ENCODE measurements around the gene F11. TPM values are rescaled to one million over a fixed set of nuclear protein-coding genes. Genes with fewer than 3 reads are reported as not detected.
"Not testable (repeated sequence)": the region's sequence is repeated elsewhere in the genome, so short reads cannot be mapped to it uniquely, and the experiment has no call there.

F11 gene
- total RNA-seq, 1 donor from 2014 or later: not detected

DNA sequence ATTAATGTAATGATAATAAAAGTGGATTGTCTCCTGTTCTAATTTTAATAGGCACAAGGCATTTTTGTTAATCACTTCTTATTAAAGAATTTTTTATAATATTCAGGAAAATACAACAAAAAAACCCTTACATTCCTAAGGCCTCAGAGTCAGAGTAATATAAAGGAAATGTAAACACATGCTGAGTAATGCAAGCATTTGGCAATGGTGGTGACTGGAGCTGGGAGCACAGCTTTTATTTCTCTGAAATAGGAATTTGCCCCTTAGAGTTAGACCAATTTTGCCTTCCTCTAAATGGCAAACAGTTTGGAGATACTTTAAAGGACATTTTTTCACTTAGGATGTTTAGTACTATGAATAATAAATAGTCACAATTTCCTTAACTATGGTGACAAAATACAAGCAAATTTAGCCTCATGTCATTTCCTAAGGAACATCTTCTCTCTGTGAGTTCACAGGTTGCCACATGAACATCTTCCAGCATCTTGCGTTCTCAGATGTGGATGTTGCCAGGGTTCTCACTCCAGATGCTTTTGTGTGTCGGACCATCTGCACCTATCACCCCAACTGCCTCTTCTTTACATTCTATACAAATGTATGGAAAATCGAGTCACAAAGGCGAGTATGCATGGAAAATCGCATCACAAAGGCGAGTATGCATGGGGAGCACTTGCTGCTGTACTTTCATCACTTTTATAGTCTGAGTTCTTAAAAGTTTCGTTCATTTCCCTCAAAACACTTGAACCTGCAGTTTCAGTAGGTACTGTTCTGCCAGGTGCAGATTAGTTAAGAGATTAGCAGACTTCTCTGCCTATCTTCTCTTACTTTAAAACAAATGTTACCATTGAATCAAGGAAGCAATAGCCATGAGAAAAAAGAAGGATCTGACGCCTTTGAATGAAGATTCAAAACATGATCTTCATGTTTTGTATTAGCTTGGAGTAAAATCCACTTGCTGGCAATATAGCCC is 15.9 kb upstream of the F11 start:
- DNase-seq (ENCODE audit: low read depth, low spot score): no peak

- DNase-seq (ENCODE audit: low read depth, low spot score): no peak
Measured at GRCh38 chr4:186250760-186251159, 15.2 kb upstream of the F11 start.

DNA sequence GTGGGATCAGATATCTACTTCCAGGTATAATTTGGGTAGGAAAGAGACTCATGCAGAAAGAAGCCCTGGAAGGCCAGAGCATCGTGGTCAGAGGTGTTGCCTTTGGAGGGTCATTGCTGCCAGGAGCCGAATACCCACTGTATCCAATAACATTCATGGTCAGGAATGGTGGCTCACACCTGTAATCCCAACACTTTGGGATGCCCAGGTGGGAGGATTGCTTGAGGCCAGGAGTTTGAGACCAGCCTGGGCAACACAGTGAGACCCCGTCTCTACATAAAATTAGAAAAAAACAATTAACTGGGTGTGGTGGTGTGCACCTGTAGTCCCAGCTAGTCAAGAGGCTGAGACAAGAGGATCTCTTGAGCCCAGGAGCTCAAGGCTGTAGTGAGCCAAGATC is 10.9 kb upstream of the F11 start:
- DNase-seq (ENCODE audit: low read depth, low spot score): no peak

- no peak for DNase-seq (ENCODE audit: low read depth, low spot score)
Measured at GRCh38 chr4:186258216-186258811, 7.7 kb upstream of the F11 start.

GRCh38 chr4:186260117-186260503 is 5.9 kb upstream of the F11 start:
- DNase-seq (ENCODE audit: low read depth, low spot score): no peak

GRCh38 chr4:186260504-186261448 is 5.2 kb upstream of the F11 start:
- DNase-seq (ENCODE audit: low read depth, low spot score): no peak

DNA sequence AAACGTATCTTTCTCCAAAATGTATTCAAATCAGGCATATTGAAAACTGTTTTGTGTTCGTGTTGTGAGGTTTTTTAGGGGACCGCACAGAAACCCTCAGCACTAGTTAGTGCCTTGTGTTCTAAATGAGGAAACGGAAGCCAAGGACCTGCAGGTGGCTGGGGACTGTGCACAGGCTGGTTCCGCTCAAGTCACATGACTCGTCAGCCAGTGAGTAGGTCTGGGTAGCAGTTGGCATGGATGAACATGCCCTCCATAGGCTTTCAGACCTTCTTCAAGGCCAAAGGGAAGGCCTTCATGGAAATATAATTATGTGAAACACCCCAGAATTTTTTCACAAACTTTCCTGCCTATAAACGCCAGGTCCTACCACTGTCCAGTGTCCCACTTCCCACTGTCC is 1.3 kb upstream of the F11 start:
- no peak for DNase-seq (ENCODE audit: low read depth, low spot score)

DNA sequence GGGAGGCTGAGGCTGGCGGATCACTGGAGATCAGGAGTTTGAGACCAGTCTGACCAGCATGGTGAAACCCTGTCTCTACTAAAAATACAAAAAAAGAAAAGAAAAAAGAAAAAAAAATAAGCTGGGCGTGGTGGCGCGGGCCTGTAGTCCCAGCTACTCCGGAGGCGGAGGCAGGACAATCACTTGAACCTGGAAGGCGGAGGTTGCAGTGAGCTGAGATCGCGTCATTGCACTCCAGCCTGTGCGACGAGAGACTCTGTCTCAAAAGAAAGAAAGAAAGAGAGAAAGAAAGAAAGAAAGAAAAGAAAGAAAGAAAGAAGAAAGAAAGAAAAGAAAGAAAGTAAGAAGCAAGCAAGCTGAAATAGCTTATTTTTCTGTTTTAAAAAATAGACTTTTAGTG is 739 bp upstream of the F11 start:
- DNase-seq (ENCODE audit: low read depth, low spot score): not testable (repeated sequence)

DNA sequence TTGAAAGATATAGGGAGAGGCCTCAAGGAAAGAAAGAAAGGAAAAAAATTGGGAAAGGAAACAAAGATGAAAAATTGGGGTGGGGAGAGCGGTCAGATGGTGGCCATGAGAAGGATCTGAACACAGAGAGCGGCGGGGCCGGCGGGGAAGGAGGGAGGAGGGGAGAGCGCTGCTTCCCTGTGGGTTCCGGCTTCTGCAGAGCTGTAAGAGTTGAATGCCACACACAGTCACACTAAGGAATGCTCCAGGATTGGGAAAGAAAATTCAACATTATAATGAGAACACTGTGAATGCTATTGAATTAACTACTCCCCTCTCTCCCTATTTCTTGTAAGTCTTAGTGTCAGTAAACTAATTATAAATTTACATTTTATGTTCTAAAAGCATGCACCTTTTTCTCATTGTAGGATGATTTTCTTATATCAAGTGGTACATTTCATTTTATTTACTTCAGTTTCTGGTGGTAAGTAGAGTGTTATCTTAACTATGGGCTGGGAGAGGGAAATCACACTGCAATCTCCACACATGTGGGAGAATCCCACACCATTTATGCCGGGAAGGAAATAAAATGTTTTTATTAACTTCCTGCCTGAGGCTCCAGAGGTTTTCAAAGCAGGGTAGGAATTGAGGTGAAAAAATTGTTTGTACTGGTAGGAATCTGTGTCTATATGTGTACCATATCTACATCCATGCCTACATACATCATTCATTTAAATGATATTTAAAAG is 904 bp downstream of the F11 start:
- DNase-seq (ENCODE audit: low read depth, low spot score): no peak

- no peak for DNase-seq (ENCODE audit: low read depth, low spot score)
Measured at GRCh38 chr4:186271081-186271678, 5.2 kb downstream of the F11 start.

DNA sequence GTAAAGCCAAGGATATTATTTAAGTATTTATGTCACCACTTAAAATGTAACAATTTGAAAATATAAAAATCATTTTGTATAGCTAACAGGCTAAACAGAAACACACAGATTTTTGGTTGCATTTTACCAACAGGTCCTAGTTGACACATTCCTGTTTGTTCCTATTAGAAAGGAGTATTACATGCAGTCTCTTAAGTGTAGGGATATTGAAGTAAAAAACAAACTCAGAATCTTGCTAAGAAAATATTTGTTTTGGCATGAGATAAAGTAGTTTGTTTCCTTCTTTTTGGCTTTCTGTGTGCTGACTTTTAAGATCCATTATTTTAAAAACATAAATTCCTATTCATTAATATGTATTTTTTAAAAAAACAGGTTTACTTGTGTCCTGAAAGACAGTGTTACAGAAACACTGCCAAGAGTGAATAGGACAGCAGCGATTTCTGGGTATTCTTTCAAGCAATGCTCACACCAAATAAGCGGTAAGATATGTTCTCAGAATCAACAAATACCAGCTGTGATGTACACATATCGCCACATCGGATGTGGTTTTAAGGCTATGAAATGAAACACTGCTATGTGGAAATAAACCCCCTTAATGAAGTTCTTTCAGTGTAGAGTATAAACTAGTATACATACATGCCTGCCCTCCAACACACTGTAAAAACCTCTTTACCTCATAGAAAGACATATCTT is 6.9 kb downstream of the F11 start:
- no peak for DNase-seq (ENCODE audit: low read depth, low spot score)

DNA sequence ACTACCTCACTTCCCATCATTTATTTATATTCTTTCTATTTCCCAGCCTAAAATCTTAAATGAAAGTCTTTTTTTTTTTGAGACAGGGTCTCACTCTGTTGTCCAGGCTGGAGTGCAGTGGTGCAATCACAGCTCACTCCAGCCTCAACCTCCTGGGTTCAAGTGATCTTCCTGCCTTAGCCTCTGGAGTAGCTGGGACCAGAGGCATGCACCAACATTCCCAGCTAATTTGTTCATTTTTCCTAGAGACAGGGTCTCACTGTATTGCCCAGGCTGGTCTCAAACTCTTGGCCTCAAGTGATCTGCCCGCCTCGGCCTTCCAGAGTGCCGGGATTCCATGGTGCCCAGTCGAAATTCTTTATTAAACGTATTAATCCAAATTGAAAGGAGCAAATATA is 7.4 kb downstream of the F11 start:
- not testable (repeated sequence) for DNase-seq (ENCODE audit: low read depth, low spot score)

- no peak for DNase-seq (ENCODE audit: low read depth, low spot score)
Measured at GRCh38 chr4:186283311-186283710, 17.3 kb downstream of the F11 start.

- no peak for DNase-seq (ENCODE audit: low read depth, low spot score)
Measured at GRCh38 chr4:186285147-186285546, 19.2 kb downstream of the F11 start.

- no peak for DNase-seq (ENCODE audit: low read depth, low spot score)
Measured at GRCh38 chr4:186286581-186286980, 20.6 kb downstream of the F11 start.

- no peak for DNase-seq (ENCODE audit: low read depth, low spot score)
Measured at GRCh38 chr4:186291256-186291890, 25.4 kb downstream of the F11 start.

- DNase-seq (ENCODE audit: low read depth, low spot score): no peak
Measured at GRCh38 chr4:186294160-186294559, 28.2 kb downstream of the F11 start.

DNA sequence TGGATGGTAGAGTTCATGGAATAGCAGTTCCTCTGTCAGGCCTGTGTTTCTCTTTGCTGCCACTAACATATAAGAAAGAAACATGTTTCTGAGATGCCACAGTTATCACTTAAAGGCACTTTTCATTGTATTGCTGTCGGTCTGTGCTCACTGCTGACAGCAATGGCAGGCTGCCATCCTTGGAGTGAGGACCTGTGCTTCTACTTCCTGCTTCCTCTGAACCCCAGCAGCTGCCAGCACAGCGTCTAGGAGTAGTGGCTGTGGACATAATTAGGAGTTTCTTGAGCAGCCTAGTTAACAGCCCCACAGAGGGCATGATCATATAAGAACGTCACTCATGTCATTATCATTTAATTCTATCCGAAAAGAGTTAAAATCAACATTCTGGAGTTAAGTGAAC is 30.5 kb downstream of the F11 start:
- DNase-seq (ENCODE audit: low read depth, low spot score): no peak

- DNase-seq (ENCODE audit: low read depth, low spot score): no peak
Measured at GRCh38 chr4:186297013-186297645, 31.1 kb downstream of the F11 start.
